K562 (cell line): ENCODE measurements around the gene MDH2. TPM values are rescaled to one million over a fixed set of nuclear protein-coding genes. Genes with fewer than 3 reads are reported as not detected.

Experiments used
- BRCA1 ChIP-seq, 2 experiments: fragments of 450-650 bp in 1 of 2; sonication (generic) in 1 of 2; formaldehyde crosslinking in 1 of 2; IDR thresholded peaks; 2 replicates each; pipeline versions ENCODE4 v1.5.0 to v1.6.1; 2017 to 2020; ENCODE audit warnings: mild to moderate bottlenecking in 1 of 2, missing genetic modification reagents in 1 of 2
- BRD9 ChIP-seq: fragments of 450-650 bp; IDR thresholded peaks from 2 replicates; pipeline ENCODE4 v1.6.1; 2018; ENCODE audit warnings: low read depth; ENCODE audit not compliant: partially characterized antibody
- CEBPG ChIP-seq, 3 experiments: fragments of 200-800 bp in 1 of 3; sonication (Bioruptor generic) in 1 of 3; sonication (generic) in 1 of 3; formaldehyde crosslinking in 1 of 3; IDR thresholded peaks in 2 of 3; conservative IDR thresholded peaks in 1 of 3; 2 replicates each; pipeline versions ENCODE4 v1.6.1 to v1.8.0; 2016 to 2022; ENCODE audit warnings: missing compliant biosample characterization in 2 of 3, missing genetic modification characterization in 2 of 3, mild to moderate bottlenecking in 1 of 3, missing genetic modification reagents in 1 of 3
- GTF2B ChIP-seq: IDR thresholded peaks from 2 replicates; pipeline ENCODE4 v1.6.1; 2011; ENCODE audit not compliant: insufficient read length; ENCODE audit errors: extremely low read depth
- HNRNPL ChIP-seq: fragments of 200-400 bp; formaldehyde crosslinking; IDR thresholded peaks from 2 replicates; pipeline ENCODE4 v1.6.1; 2017; ENCODE audit warnings: low read depth, mild to moderate bottlenecking, low read length
- KDM4B ChIP-seq, 2 experiments: fragments of 450-650 bp in 1 of 2; sonication (generic) in 1 of 2; IDR thresholded peaks; 2 replicates each; pipeline ENCODE4 v1.6.1; 2016 to 2017; ENCODE audit warnings: borderline replicate concordance in 2 of 2, antibody characterized with exemption in 1 of 2, low read depth in 1 of 2, mild to moderate bottlenecking in 1 of 2
- NFATC3 ChIP-seq: fragments of 450-650 bp; IDR thresholded peaks from 2 replicates; pipeline ENCODE4 v1.6.1; 2017; ENCODE audit warnings: mild to moderate bottlenecking
- NRF1 ChIP-seq, 2 experiments: fragments of 450-650 bp; IDR thresholded peaks in 1 of 2; conservative IDR thresholded peaks in 1 of 2; 2 replicates each; pipeline ENCODE4 v1.6.1; 2014; ENCODE audit warnings: mild to moderate bottlenecking in 2 of 2
- PML ChIP-seq: IDR thresholded peaks from 2 replicates; pipeline ENCODE4 v1.6.1; 2012; ENCODE audit warnings: low read length, inconsistent platforms
- RB1 ChIP-seq: fragments of 450-650 bp; IDR thresholded peaks from 2 replicates; pipeline ENCODE4 v1.6.1; 2017; ENCODE audit warnings: low read depth, mild to moderate bottlenecking
- SAP30 ChIP-seq: fragments of 200-600 bp; sonication (generic); IDR thresholded peaks from 2 replicates; pipeline ENCODE4 v1.6.1; 2012; ENCODE audit warnings: borderline replicate concordance, low read depth, mild to moderate bottlenecking, moderate library complexity, low read length, control low read depth, inconsistent platforms; ENCODE audit not compliant: insufficient read depth, poor library complexity, severe bottlenecking
- SNIP1 ChIP-seq: fragments of 450-650 bp; IDR thresholded peaks from 2 replicates; pipeline ENCODE4 v1.7.1; 2017; ENCODE audit warnings: low read depth, mild to moderate bottlenecking
- ZNF134 ChIP-seq: fragments of 250-450 bp; sonication (Bioruptor Pico); conservative IDR thresholded peaks from 2 replicates; pipeline ENCODE4 v1.4.0; 2020
- ZNF232 ChIP-seq: sonication (generic); formaldehyde crosslinking; IDR thresholded peaks from 2 replicates; pipeline ENCODE4 v1.8.0; 2022; ENCODE audit warnings: mild to moderate bottlenecking, missing genetic modification reagents
- ZNF324 ChIP-seq: fragments of 250-450 bp; sonication (Bioruptor Pico); IDR thresholded peaks from 2 replicates; pipeline ENCODE4 v1.4.0; 2020; ENCODE audit warnings: mild to moderate bottlenecking
- ZNF696 ChIP-seq: fragments of 250-450 bp; sonication (Bioruptor Pico); conservative IDR thresholded peaks from 2 replicates; pipeline ENCODE4 v1.4.0; 2020; ENCODE audit warnings: mild to moderate bottlenecking, moderate library complexity
- polyA plus RNA-seq, 8 experiments: library from polyadenylated mRNA; depleted of rRNA in 4 of 8; stranded (reverse) in 5 of 8; unstranded in 3 of 8; fragments of >200 nt; fragmentation: Nextera tagmentation in 2 of 8; fragmentation: Illumina TruSeq in 1 of 8; extraction: Ambion mirVana in 2 of 8; extraction: Trizol in 1 of 8; gene quantifications; 2 replicates each; pipeline versions ENCODE4 v1.2.1 to v1.2.3, GENCODE V29; 2011 to 2014; ENCODE audit warnings: inconsistent platforms in 1 of 8, missing spikeins in 1 of 8
- total RNA-seq, 7 experiments: library from RNA; depleted of rRNA in 6 of 7; stranded (reverse); fragments of >200 nt in 6 of 7; fragmentation: Illumina TruSeq in 2 of 7; extraction: Trizol in 2 of 7; gene quantifications; 2 replicates each; pipeline versions ENCODE4 v1.2.1 to v1.2.3, GENCODE V29; 2011 to 2021; ENCODE audit warnings: low replicate concordance in 1 of 7
- TF ChIP-seq, protein P1 (sequence below): fragments of 450-650 bp; IDR thresholded peaks from 2 replicates; pipeline ENCODE4 v1.6.1; 2017; ENCODE audit warnings: antibody characterized with exemption, mild to moderate bottlenecking
- TF ChIP-seq, protein P2 (sequence below): fragments of 250-450 bp; sonication (Bioruptor Pico); IDR thresholded peaks from 2 replicates; pipeline ENCODE4 v1.4.0; 2020; ENCODE audit warnings: borderline replicate concordance

The MDH2 gene
- total and polyA plus RNA-seq, 9 of the 15 experiments (the other 6 are each of a cell fraction or from before 2014, with no cell fraction given): 106 to 701 (median 242) TPM

DNA sequence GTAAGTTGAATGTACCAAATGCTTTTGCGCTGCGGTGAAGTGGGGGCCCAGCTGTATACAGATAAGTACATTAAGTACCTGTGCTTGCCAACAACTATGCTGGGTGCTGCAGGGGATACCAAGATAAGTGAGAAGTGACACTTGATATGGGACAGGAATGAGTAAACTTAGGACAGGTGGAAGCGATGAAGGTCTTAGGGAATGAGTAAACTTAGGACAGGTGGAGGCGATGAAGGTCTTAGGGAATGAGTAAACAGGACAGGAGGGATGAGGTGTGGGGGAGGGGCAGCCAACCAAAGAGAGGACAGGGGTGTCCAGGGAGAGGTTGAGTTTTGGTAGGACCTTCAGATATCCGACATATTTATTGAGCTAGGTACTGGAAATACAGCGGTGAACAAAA is 1.4 kb downstream of the MDH2 start (continued):
- TF ChIP-seq NFATC3: no peak
- no peak for TF ChIP-seq SNIP1
- no peak for TF ChIP-seq BRCA1 (IDR thresholded peaks at IDR 0.05)
- no peak for TF ChIP-seq BRCA1 (CRISPR knock-in tag; IDR thresholded peaks at IDR 0.05)
- no peak for TF ChIP-seq ZNF134 (CRISPR knock-in tag)
- TF ChIP-seq CEBPG (CRISPR knock-in tag; IDR thresholded peaks at IDR 0.05): no peak
- no peak for TF ChIP-seq CEBPG (tag; conservative IDR thresholded peaks at IDR 0.05 in 1 of 2, IDR thresholded peaks at IDR 0.05 in 1 of 2)
- no peak for TF ChIP-seq RB1
- no peak for TF ChIP-seq KDM4B (IDR thresholded peaks at IDR 0.05; ENCODE audit: borderline replicate concordance in 2 of 2, low read depth in 1 of 2)
- no peak for TF ChIP-seq SAP30
- TF ChIP-seq HNRNPL: no peak
- no peak for TF ChIP-seq ZNF696 (CRISPR knock-in tag)
- TF ChIP-seq, protein P1, sequence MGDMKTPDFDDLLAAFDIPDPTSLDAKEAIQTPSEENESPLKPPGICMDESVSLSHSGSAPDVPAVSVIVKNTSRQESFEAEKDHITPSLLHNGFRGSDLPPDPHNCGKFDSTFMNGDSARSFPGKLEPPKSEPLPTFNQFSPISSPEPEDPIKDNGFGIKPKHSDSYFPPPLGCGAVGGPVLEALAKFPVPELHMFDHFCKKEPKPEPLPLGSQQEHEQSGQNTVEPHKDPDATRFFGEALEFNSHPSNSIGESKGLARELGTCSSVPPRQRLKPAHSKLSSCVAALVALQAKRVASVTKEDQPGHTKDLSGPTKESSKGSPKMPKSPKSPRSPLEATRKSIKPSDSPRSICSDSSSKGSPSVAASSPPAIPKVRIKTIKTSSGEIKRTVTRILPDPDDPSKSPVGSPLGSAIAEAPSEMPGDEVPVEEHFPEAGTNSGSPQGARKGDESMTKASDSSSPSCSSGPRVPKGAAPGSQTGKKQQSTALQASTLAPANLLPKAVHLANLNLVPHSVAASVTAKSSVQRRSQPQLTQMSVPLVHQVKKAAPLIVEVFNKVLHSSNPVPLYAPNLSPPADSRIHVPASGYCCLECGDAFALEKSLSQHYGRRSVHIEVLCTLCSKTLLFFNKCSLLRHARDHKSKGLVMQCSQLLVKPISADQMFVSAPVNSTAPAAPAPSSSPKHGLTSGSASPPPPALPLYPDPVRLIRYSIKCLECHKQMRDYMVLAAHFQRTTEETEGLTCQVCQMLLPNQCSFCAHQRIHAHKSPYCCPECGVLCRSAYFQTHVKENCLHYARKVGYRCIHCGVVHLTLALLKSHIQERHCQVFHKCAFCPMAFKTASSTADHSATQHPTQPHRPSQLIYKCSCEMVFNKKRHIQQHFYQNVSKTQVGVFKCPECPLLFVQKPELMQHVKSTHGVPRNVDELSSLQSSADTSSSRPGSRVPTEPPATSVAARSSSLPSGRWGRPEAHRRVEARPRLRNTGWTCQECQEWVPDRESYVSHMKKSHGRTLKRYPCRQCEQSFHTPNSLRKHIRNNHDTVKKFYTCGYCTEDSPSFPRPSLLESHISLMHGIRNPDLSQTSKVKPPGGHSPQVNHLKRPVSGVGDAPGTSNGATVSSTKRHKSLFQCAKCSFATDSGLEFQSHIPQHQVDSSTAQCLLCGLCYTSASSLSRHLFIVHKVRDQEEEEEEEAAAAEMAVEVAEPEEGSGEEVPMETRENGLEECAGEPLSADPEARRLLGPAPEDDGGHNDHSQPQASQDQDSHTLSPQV: no peak
- TF ChIP-seq ZNF324 (CRISPR knock-in tag): no peak
- no peak for TF ChIP-seq GTF2B
- no peak for TF ChIP-seq PML
- no peak for TF ChIP-seq ZNF232 (CRISPR knock-in tag)
- TF ChIP-seq, protein P2, sequence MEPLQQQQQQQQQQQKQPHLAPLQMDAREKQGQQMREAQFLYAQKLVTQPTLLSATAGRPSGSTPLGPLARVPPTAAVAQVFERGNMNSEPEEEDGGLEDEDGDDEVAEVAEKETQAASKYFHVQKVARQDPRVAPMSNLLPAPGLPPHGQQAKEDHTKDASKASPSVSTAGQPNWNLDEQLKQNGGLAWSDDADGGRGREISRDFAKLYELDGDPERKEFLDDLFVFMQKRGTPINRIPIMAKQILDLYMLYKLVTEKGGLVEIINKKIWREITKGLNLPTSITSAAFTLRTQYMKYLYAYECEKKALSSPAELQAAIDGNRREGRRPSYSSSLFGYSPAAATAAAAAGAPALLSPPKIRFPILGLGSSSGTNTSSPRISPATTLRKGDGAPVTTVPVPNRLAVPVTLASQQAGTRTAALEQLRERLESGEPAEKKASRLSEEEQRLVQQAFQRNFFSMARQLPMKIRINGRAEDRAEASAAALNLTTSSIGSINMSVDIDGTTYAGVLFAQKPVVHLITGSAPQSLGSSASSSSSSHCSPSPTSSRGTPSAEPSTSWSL (CRISPR knock-in tag): no peak
- no peak for TF ChIP-seq BRD9
- no peak for TF ChIP-seq NRF1 (conservative IDR thresholded peaks at IDR 0.05 in 1 of 2, IDR thresholded peaks at IDR 0.05 in 1 of 2)
